ENCODE measurements around the gene TMEM132D. TPM values are rescaled to one million over a fixed set of nuclear protein-coding genes. Genes with fewer than 3 reads are reported as not detected.

The TMEM132D gene
- total and polyA plus RNA-seq, 2 donors (not counting 3 experiments of a cell fraction or from before 2014, with no cell fraction given), result not detected

- H3K36me3 ChIP-seq (ENCODE audit: control insufficient read depth in 2 of 2, extremely low read depth in 1 of 2, insufficient read depth in 2 of 2, low read length in 2 of 2), result no peaks in the 10 kb centered on the region
- no peak overlapping the region for H3K27ac ChIP-seq (ENCODE audit: insufficient read depth, low read depth, low read length)
- DNase-seq (ENCODE audit: low read depth, low spot score) (no peak), FAIRE-seq (no peak)
- BruUV-seq (replicated peaks), result no TSS peak
- H3K9me1 ChIP-seq (replicated peaks; ENCODE audit: control insufficient read depth, extremely low read depth, insufficient read depth, low read length), result no peaks in the 10 kb centered on the region
- dilution Hi-C loops (cut with MboI; ENCODE audit: extremely low pct_ligation_motif_present, low sequenced_read_pairs), result no loop called here
- intact Hi-C loops (cut with micrococcal nuclease), result no loop called here
- H3K4me2 ChIP-seq (ENCODE audit: insufficient read depth, low read length), result no peak overlapping the region
- ChIA-PET POLR2A (no interaction called here), CTCF (no interaction called here)
- H3K27me3 ChIP-seq (ENCODE audit: control insufficient read depth in 2 of 2, insufficient read depth in 2 of 2, low read length in 2 of 2), result no peaks in the 10 kb centered on the region
- H3K9ac ChIP-seq (replicated peaks; ENCODE audit: extremely low read depth, insufficient read depth, low read length), result no peak overlapping the region
- H3K9me3 ChIP-seq (replicated peaks; ENCODE audit: control insufficient read depth, insufficient read depth, low read length), result peaks cover 6% of the 10 kb centered on the region
- H2AFZ ChIP-seq (ENCODE audit: low read depth, low read length), result no peak overlapping the region
- no peak for TF ChIP-seq MYC (IDR thresholded peaks at IDR 0.05; ENCODE audit: low read depth, low read length)
- no peak for TF ChIP-seq FOS (IDR thresholded peaks at IDR 0.05; ENCODE audit: borderline replicate concordance, insufficient read depth, low read length)
- no peak for TF ChIP-seq POLR2AphosphoS5 (IDR thresholded peaks at IDR 0.05; ENCODE audit: insufficient read depth, low read depth, low read length)
- TF ChIP-seq, protein P1, sequence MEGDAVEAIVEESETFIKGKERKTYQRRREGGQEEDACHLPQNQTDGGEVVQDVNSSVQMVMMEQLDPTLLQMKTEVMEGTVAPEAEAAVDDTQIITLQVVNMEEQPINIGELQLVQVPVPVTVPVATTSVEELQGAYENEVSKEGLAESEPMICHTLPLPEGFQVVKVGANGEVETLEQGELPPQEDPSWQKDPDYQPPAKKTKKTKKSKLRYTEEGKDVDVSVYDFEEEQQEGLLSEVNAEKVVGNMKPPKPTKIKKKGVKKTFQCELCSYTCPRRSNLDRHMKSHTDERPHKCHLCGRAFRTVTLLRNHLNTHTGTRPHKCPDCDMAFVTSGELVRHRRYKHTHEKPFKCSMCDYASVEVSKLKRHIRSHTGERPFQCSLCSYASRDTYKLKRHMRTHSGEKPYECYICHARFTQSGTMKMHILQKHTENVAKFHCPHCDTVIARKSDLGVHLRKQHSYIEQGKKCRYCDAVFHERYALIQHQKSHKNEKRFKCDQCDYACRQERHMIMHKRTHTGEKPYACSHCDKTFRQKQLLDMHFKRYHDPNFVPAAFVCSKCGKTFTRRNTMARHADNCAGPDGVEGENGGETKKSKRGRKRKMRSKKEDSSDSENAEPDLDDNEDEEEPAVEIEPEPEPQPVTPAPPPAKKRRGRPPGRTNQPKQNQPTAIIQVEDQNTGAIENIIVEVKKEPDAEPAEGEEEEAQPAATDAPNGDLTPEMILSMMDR (IDR thresholded peaks at IDR 0.05; ENCODE audit: extremely low read depth in 1 of 2, insufficient read depth in 1 of 2, low read depth in 1 of 2, low read length in 2 of 2), result no peak
- no peak for TF ChIP-seq EZH2 (IDR thresholded peaks at IDR 0.05; ENCODE audit: borderline replicate concordance, low read depth, low read length, severe bottlenecking)
- no peak for TF ChIP-seq GATA2 (IDR thresholded peaks at IDR 0.05; ENCODE audit: insufficient read depth, insufficient read length, low read depth, low read length)
- no peak for TF ChIP-seq POLR2A (IDR thresholded peaks at IDR 0.05; ENCODE audit: low read depth, low read length)
- no peak for TF ChIP-seq JUN (IDR thresholded peaks at IDR 0.05; ENCODE audit: borderline replicate concordance, insufficient read depth, insufficient read length, low read depth)
- H3K4me1 ChIP-seq (ENCODE audit: control insufficient read depth, extremely low read depth, insufficient read depth, low read length), result no peaks in the 10 kb centered on the region
- H3K4me3 ChIP-seq (replicated peaks in 1 of 3; ENCODE audit: insufficient read depth in 1 of 3, low read depth in 1 of 3, low read length in 3 of 3), result no peak overlapping the region
- H3K79me2 ChIP-seq (ENCODE audit: control insufficient read depth, insufficient read depth, low read length), result no peaks in the 10 kb centered on the region
- no peaks in the 10 kb centered on the region for H4K20me1 ChIP-seq (replicated peaks; ENCODE audit: control insufficient read depth, extremely low read depth, insufficient read depth, low read length)
These were observed 49.2 kb downstream of the TMEM132D start for GRCh38 chr12:129854591-129854990.
